ENCODE measurements around the gene EIF4G2.
A peak's percentile ranks its signal among the peaks of the same experiment; 100 is the strongest.
"Not testable (repeated sequence)": the region's sequence is repeated elsewhere in the genome, so short reads cannot be mapped to it uniquely, and the experiment has no call there.

The EIF4G2 gene

DNA sequence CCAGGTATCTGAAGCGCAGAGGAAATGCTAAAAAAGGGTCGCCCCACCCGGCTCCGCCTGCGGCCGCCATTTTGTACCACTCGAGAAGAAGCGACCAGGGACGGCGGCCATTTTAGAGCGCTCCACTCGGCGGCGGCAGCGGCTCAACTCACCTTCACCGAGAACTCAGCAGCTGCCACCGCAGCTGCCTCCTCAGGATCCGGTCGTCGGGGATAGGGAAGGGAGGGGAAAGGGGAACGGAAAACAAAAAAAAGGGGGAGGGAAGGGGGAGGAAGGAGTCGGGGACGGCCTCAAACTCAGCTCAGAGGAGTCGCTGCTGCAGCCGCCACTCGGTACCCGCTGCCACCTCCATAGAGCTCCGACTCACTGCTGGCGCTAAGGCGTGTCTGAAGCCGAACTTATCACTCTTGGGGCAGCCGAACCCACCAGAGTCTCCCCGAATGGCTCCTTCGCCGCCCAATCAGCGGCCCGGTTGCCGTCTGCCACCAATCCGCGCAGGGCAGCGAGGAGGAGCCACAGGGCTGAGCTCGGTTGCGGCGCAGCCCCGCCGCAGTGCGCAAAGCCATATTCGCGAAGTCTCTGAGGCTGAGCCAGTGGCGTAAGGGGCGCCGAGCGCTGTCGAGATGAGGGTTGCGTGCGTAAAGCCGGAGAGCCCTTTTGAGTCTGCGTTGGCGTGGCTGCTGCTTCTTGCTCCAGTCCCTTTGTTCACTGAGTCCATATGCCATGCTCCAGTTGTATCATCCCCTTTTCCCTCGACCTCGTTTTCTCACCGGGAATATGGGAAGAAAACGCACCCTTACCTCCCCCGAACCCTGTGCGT is at the start of gene EIF4G2:
EIF4G2 (minus strand) TSS at position 374 of the 820 bp plus-strand sequence.
- DNase-seq: peak; percentile 92 to 96

DNA sequence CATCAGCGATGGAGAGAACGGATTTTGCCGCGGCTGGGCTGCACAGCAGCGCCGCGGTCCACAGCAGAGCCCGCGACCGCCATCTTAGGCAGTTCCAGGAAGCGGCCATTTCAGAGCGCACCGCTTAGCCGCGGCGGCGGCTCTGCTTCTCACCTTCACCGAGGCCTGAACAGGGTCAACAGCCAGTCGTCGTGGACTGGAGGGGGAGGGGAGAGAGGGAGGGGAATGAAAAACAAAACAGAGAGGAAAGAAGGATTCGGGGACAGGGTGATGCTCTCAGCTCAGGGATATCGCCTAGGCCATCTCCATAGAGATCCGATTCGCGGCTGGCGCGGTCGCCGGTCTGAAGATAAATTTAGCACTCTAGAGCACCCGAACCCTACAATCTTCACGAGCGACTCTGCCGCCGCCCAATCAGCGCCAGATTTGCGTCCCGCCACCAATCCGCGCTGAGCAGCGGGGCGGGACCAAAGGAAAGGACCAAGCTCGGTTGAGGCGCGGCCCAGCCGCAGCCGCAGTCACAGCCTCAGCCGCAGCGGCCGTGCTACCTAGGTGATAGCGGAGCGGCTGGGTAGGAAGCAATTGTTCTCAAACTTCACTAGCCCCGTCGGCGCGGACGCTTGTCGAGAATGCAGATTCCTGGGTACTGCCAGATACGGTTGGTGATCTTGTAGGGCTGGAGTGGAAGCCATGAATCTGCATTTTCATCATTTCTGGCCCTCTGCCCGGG is 49.1 kb upstream of the EIF4G2 start, which contains the start of gene ZBED5:
ZBED5 (minus strand) TSS at position 345 of the 730 bp plus-strand sequence. CDS start 3,108 bp downstream, outside the sequence.
- DNase-seq: peak; percentile 88 to 96

DNA sequence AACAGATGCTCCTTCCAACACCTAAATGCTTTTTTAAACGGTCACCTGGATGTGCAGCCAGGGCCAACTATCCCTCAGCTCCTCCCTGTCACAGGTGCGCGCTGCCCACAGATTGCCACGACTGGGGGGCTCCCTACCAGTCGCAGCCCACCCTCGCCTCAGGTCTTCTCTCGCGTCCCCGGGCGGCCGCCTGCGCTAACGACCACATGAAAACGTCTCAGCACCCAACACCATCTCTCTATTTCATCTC is 48.7 kb upstream of the EIF4G2 start:
- no peak for DNase-seq

GRCh38 chr11:10856689-10857458 is 48.1 kb upstream of the EIF4G2 start:
- DNase-seq: peak in 1 of 2 experiments; percentile 62

- DNase-seq: no peak
Observed at GRCh38 chr11:10855295-10855694, 46.6 kb upstream of the EIF4G2 start.

DNA sequence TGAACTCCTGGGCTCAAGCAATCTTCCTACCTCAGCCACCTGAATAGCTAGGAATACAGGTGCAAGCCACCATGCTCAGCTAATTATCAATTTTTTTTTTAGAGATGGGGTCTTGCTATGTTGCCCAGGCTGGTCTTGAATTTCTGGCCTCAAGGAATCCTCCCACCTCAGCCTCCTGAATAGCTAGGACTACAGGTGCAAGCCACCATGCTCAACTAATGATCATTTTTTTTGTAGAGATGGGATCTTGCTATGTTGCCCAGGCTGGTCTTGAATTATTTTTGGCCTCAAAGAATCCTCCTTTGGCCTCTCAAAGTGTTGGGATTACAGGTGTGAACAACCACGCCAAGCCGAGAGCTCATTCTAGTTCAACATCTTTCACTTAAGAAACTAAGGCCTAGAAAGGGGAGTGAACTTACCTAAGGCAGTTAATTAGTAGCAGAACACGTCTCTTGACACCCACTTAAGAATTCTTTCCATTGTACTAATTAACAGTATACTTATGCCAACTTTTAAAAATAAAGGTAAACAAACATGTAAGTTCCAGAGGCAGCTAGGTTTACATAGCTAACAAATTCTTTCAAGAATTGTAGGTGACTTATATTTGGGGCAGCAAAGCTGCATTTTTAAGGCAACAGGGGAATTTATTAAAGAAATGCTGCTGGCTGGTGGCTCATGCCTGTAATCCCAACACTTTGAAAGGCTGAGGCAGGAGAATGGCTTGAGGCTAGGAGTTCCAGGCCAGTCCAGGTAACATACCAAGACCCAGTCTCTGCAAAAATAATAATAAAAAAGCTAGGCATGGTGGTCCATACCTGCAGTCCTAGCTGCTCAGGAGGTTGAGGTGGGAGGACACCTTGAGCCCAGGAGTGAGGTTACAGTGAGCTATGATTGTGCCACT is 39.5 kb upstream of the EIF4G2 start:
- DNase-seq: no peak

GRCh38 chr11:10846660-10847059 is 37.9 kb upstream of the EIF4G2 start:
- DNase-seq: no peak

DNA sequence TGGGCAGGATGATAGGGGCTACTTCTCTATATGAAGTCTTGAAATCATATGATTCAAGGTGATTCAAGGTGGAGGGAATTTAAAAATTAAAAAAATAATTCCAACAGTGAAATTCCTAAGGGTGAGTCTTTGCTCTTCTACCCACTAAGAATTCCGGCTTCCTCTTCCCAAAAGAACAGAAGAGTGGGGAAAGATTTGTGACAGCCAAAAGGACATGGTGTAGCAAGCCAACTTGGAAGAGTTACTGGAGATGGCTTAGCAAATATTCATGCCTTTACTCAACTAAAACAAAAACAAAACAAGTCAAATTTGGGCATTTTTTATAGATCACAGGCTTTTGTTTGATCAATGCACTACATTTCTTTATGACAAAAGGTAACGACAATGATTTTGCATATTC is 36.9 kb upstream of the EIF4G2 start:
- no peak for DNase-seq

GRCh38 chr11:10844796-10845195 is 36.1 kb upstream of the EIF4G2 start:
- DNase-seq: no peak

GRCh38 chr11:10844356-10844755 is 35.6 kb upstream of the EIF4G2 start:
- DNase-seq: no peak

DNA sequence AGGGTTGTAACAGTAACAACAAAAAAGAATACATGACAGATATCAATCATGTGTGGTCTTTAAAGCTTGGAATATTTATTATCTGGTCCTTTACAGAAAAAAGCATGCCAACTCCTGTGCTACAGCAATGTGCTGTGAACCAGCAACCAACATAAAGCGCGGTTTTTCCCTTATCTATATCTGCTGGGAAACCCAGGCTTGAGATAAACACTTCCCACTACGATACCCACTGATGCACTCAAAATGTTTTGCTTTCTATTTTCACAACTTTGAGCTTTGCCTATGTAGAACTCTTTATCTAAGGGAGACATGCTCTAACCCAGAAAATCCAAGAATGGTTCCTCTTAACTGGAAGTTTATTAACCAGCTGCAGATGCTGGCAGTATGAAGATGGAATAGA is 30.2 kb upstream of the EIF4G2 start:
- no peak for DNase-seq

DNA sequence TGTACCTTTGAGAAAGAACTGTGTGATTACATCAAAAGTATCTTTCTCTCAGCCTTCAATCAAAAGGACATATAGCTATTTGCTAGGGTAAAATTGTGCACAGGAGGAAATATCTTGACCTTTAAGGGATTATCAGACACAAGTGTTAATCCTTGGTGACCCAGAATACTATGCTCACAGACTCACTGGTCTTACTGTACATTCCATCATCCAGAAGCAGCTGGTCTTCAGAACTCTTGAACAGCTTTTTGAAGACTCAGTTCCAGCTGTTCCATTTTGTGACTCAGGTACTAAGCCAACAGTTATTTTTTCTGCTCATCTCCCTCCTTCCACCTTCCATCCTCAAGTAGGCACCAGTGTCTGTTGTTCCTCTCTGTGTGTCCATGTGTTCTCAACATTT is 29.4 kb upstream of the EIF4G2 start:
- no peak for DNase-seq

GRCh38 chr11:10836884-10837283 is 28.2 kb upstream of the EIF4G2 start:
- not testable (repeated sequence) for DNase-seq

DNA sequence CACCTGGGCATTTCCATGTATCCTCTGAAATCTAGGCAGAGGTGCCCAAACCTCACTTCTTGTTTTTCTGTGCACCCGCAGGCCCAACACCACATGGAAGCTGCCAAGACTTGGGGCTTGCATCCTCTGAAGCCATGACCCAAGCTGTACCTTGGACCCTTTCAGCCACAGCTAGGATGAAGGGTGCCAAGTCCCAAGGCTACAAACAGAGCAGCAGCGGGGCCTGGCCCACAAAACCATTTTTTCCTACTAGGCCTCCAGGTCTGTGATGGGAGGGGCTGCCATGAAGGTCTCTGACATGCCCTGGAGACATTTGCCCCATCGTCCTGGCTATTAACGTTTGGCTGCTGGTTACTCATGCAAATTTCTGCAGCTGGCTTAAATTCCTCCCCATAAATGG is 20.4 kb upstream of the EIF4G2 start:
- no peak for DNase-seq

GRCh38 chr11:10828402-10828801 is 19.7 kb upstream of the EIF4G2 start:
- DNase-seq: no peak

DNA sequence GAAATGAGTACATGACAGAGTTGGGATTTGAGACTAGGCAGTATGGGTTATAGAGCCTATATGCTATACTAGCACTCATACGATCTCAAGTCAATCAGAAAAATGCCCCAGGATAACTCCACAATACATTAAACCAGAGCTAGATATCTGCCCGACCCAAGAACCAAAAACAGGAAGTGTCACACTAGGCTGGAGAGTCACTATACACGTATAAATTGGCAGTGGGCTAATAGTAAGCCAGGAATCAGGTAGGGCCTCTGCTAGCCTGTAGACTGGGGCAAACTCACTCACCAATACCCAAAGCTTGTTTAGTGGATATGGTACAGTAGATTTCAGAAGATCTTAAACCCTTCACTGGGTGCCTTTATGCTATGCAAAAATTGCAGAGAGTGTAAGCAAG is 16.2 kb upstream of the EIF4G2 start:
- no peak for DNase-seq

- DNase-seq: no peak
Observed at GRCh38 chr11:10823152-10823579, 14.4 kb upstream of the EIF4G2 start.

DNA sequence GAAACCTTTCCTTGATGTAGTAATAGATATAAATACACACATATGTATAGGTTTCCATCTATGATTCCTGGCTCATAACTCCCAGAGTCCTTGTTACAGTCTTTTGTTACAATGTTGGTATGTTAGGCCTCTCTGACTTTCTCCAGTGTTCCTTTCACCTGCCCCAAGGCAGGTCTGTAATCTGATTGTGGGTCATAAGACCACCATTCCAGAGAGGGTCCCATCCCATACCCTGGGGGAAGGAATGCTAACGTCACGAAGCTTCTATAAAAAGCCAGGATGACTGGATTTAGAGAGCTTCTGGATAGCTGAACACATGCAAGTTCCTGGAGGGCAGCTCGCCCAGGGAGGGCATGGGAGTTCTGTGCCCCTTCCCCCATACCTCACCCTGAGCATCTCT is 13.8 kb upstream of the EIF4G2 start:
- DNase-seq: not testable (repeated sequence)

DNA sequence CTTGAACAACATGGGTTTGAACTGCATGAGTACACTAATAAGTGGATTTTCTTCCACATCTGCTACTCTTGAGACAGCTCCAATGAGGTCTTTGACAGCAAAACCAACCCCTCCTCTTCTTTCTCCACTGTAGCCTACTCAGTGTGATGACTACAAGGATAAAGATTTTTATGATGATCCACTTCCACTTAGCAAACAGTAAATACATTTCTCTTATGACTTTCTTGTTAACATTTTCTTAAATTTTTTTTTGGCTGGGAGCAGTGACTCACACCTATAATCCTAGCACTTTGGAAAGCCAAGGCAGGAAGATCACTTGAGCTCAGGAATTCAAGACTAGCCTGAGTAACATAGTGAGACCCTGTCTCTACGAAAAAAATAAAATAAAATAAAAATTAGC is 9.9 kb upstream of the EIF4G2 start:
- no peak for DNase-seq

DNA sequence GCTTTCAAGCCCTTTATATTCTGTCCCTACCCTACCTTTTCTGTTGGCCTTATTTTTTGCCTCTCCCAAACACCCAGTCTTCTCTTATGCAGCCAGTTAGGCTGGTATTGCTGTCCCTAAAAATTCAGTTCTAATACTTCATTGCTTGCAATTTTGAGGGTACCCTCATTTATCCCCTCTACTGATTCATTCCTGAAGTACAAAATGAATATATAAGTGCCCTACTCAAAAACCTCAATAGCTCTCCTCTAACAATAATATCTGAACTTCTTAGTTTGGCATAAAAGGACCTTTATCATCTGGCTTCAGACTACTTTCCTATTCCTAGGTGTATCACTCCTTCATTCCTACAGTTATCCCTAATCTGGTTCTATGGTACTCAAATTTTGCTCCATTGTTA is 5.2 kb upstream of the EIF4G2 start:
- DNase-seq: no peak

DNA sequence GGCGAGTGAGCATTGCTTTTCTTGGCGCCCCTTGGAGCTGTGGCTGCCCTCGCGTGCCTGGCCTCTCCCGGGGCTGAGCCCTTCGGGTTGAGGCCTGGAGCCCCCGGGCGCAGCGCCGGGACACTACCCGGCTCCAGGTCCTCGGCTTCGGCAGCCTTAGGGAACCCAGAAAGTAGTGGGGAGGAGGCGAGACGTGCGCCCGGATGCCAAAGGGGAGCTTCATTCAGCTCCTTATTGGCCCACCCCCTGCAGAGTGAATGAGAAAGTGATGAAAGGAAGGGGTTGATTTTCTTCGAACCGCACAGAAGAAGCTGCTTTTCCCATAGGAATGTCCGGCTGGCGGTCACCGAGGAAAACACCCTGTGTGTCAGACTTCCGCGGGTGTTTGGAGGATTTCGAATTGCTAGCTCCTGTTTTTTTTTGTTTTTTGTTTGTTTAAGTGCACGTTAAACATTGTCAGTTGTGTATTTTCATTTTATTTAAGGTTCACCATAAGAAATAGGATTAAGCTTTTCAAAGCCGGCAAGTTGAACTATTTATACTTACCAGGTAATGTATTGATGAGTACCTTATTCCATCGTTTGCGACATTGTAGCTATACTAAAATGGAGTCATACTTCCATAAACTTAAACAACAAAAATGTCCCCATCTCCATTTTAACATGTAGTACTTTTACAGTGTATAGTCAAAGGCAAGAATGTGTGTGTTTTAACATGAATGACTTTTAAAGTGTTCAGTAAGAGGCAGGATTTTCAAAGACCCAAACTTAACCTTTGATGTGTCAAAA is 841 bp upstream of the EIF4G2 start:
- peak; percentile 34 to 66 for DNase-seq

GRCh38 chr11:10808235-10808552 is 532 bp downstream of the EIF4G2 start:
- no peak for DNase-seq

Measured in SW 1271 (cell line).